HUES48 (cell line): ENCODE measurements around the gene NAIF1.
"Not testable (repeated sequence)": the region's sequence is repeated elsewhere in the genome, so short reads cannot be mapped to it uniquely, and the experiment has no call there.

Experiments
- H3K27ac ChIP-seq: one replicate; pipeline ENCODE4 v1.7.0; 2013; ENCODE audit warnings: low read depth, low read length, inconsistent platforms
- H3K27me3 ChIP-seq: 2 replicates; pipeline ENCODE4 v1.6.1; 2013; ENCODE audit warnings: mild to moderate bottlenecking, low read length; ENCODE audit not compliant: control insufficient read depth, insufficient read depth
- H3K36me3 ChIP-seq: 2 replicates; pipeline ENCODE4 v1.6.1; 2013; ENCODE audit warnings: low read length; ENCODE audit not compliant: control insufficient read depth, insufficient read depth
- H3K4me1 ChIP-seq: 2 replicates; pipeline ENCODE4 v1.6.1; 2013; ENCODE audit warnings: mild to moderate bottlenecking, low read length; ENCODE audit not compliant: control insufficient read depth, insufficient read depth
- H3K4me3 ChIP-seq: 2 replicates; pipeline ENCODE4 v1.5.1; 2013; ENCODE audit warnings: mild to moderate bottlenecking, low read depth, low read length
- H3K9ac ChIP-seq: 2 replicates; pipeline ENCODE4 v1.6.1; 2013; ENCODE audit warnings: mild to moderate bottlenecking, low read depth, low read length, moderate library complexity
- H3K9me3 ChIP-seq: 2 replicates; pipeline ENCODE4 v1.6.1; 2013; ENCODE audit warnings: low read length; ENCODE audit not compliant: control insufficient read depth, insufficient read depth

NAIF1 gene

GRCh38 chr9:128034821-128035652 lies 32.1 kb downstream of the NAIF1 start:
- Histone ChIP-seq H3K9ac (no peak overlapping the region), H3K36me3 (no peaks in the 10 kb centered on the region), H3K27me3 (no peaks in the 10 kb centered on the region), H3K9me3 (no peaks in the 10 kb centered on the region), H3K4me1 (no peaks in the 10 kb centered on the region; the same call in 1 of the 2 replicates), H3K4me3 (no peak overlapping the region), H3K27ac (no peak overlapping the region)

GRCh38 chr9:128033609-128034008 lies 33.5 kb downstream of the NAIF1 start:
- Histone ChIP-seq H3K9me3 (no peaks in the 10 kb centered on the region), H3K9ac (no peak overlapping the region), H3K27me3 (no peaks in the 10 kb centered on the region), H3K4me3 (no peak overlapping the region), H3K4me1 (no peaks in the 10 kb centered on the region; the same call in 1 of the 2 replicates), H3K36me3 (no peaks in the 10 kb centered on the region), H3K27ac (no peak overlapping the region)

- Histone ChIP-seq H3K9ac (no peak overlapping the region), H3K36me3 (no peaks in the 10 kb centered on the region), H3K4me1 (no peaks in the 10 kb centered on the region), H3K9me3 (no peaks in the 10 kb centered on the region), H3K27me3 (no peaks in the 10 kb centered on the region), H3K4me3 (no peak overlapping the region), H3K27ac (no peak overlapping the region)
Measured at GRCh38 chr9:128027705-128028104, 39.4 kb downstream of the NAIF1 start.

- no peak overlapping the region for H3K4me3 ChIP-seq
- no peaks in the 10 kb centered on the region for H3K9me3 ChIP-seq
- no peaks in the 10 kb centered on the region for H3K27me3 ChIP-seq
- no peaks in the 10 kb centered on the region for H3K36me3 ChIP-seq
- H3K9ac ChIP-seq, result no peak overlapping the region
- no peak overlapping the region for H3K27ac ChIP-seq
- no peaks in the 10 kb centered on the region for H3K4me1 ChIP-seq
Measured at GRCh38 chr9:128026773-128027541, 40.2 kb downstream of the NAIF1 start.

- Histone ChIP-seq H3K36me3 (no peaks in the 10 kb centered on the region), H3K9ac (no peak overlapping the region), H3K27ac (no peak overlapping the region), H3K4me1 (no peaks in the 10 kb centered on the region), H3K4me3 (no peak overlapping the region), H3K9me3 (no peaks in the 10 kb centered on the region), H3K27me3 (no peaks in the 10 kb centered on the region)
Measured at GRCh38 chr9:128026255-128026772, 40.8 kb downstream of the NAIF1 start.

GRCh38 chr9:128025736-128026135 lies 41.4 kb downstream of the NAIF1 start:
- Histone ChIP-seq H3K27ac (no peak overlapping the region), H3K4me1 (no peaks in the 10 kb centered on the region), H3K27me3 (no peaks in the 10 kb centered on the region), H3K4me3 (no peak overlapping the region), H3K9ac (no peak overlapping the region), H3K9me3 (no peaks in the 10 kb centered on the region), H3K36me3 (no peaks in the 10 kb centered on the region)

- H3K4me3 ChIP-seq, result no peak overlapping the region
- H3K4me1 ChIP-seq, result no peaks in the 10 kb centered on the region
- H3K9me3 ChIP-seq, result no peaks in the 10 kb centered on the region
- H3K27me3 ChIP-seq, result no peaks in the 10 kb centered on the region
- H3K36me3 ChIP-seq, result no peaks in the 10 kb centered on the region
- no peak overlapping the region for H3K9ac ChIP-seq
- no peak overlapping the region for H3K27ac ChIP-seq
Measured at GRCh38 chr9:128024761-128025308, 42.3 kb downstream of the NAIF1 start.

GRCh38 chr9:128023671-128024070 lies 43.4 kb downstream of the NAIF1 start:
- H3K36me3 ChIP-seq, H3K27ac ChIP-seq, H3K9ac ChIP-seq, H3K4me3 ChIP-seq, H3K9me3 ChIP-seq, H3K4me1 ChIP-seq, H3K27me3 ChIP-seq: not testable (repeated sequence)

GRCh38 chr9:128022886-128023285 lies 44.2 kb downstream of the NAIF1 start:
- Histone ChIP-seq H3K9me3 (no peaks in the 10 kb centered on the region), H3K36me3 (no peaks in the 10 kb centered on the region), H3K27ac (no peak overlapping the region), H3K4me3 (no peak overlapping the region), H3K4me1 (no peaks in the 10 kb centered on the region), H3K27me3 (no peaks in the 10 kb centered on the region), H3K9ac (no peak overlapping the region)

- Histone ChIP-seq H3K4me3 (no peak overlapping the region), H3K9ac (no peak overlapping the region), H3K27me3 (no peaks in the 10 kb centered on the region), H3K4me1 (no peaks in the 10 kb centered on the region), H3K36me3 (no peaks in the 10 kb centered on the region), H3K27ac (no peak overlapping the region), H3K9me3 (no peaks in the 10 kb centered on the region)
Measured at GRCh38 chr9:128021098-128021497, 46.0 kb downstream of the NAIF1 start.

- H3K27me3 ChIP-seq, result no peaks in the 10 kb centered on the region
- H3K4me1 ChIP-seq, result no peaks in the 10 kb centered on the region
- H3K4me3 ChIP-seq, result no peak overlapping the region
- no peak overlapping the region for H3K27ac ChIP-seq
- no peaks in the 10 kb centered on the region for H3K36me3 ChIP-seq
- H3K9ac ChIP-seq, result no peak overlapping the region
- H3K9me3 ChIP-seq, result no peaks in the 10 kb centered on the region
Measured at GRCh38 chr9:128020692-128021091, 46.4 kb downstream of the NAIF1 start.
